ENCODE measurements around the gene ACR. TPM values are rescaled to one million over a fixed set of nuclear protein-coding genes. Genes with fewer than 3 reads are reported as not detected.

ACR gene
- total RNA-seq, 1 donor from 2014 or later = not detected

DNA sequence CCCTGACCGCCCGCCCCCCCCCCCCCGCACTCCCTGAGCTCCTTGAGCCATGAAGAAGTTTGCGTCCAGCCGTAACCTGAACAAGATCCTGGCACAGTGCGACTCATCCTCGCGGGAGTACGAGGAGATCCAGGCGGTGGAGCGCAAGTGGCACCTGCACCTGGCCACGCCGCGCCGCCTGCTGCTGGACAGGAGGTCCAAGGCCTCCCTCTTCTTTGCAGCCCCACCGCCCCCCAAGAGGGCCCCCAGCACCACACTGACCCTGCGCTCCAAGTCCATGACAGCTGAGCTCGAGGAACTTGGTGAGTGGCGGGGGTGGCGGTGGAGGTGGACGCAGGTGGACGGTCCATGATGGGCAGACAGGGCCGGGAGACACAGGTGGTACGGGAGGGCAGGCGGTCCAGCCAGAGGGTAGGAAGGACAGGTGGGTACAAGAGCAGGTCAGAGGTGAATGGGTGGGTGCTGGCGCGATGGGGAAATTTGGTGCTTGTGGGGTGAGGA lies 32.1 kb upstream of the ACR start:
- peaks cover 5% of the 10 kb centered on the region for H4K20me1 ChIP-seq (ENCODE audit: low read depth)
- H3K27ac ChIP-seq = no peak overlapping the region
- H3K4me1 ChIP-seq = peaks cover 16% of the 10 kb centered on the region
- H2AFZ ChIP-seq (replicated peaks) = no peak overlapping the region
- peak overlapping the region; percentile 41 for H3K4me3 ChIP-seq
- Mint-ChIP-seq H3K27me3 (ENCODE audit: insufficient read depth, low read depth) (peaks cover 10% of the 10 kb centered on the region), H3K36me3 (peaks cover 29% of the 10 kb centered on the region), H3K27ac (peak overlapping the region; percentile 68), H3K4me1 (peaks cover 28% of the 10 kb centered on the region), H3K9me3 (no peaks in the 10 kb centered on the region), H3K4me3 (peak overlapping the region; percentile 63)
- peak overlapping the region; percentile 78 for H3K4me2 ChIP-seq
- no peak for DNase-seq (ENCODE audit: low spot score)
- H3K79me2 ChIP-seq (ENCODE audit: low read depth) = no peaks in the 10 kb centered on the region
- no peak overlapping the region for H3K9ac ChIP-seq
- no peaks in the 10 kb centered on the region for H3K9me3 ChIP-seq (ENCODE audit: low read depth)
- H3K27me3 ChIP-seq = no peaks in the 10 kb centered on the region
- TF ChIP-seq EZH2 (IDR thresholded peaks at IDR 0.05) = no peak
- TF ChIP-seq EZH2phosphoT487 (IDR thresholded peaks at IDR 0.05) = no peak
- TF ChIP-seq, protein P1, sequence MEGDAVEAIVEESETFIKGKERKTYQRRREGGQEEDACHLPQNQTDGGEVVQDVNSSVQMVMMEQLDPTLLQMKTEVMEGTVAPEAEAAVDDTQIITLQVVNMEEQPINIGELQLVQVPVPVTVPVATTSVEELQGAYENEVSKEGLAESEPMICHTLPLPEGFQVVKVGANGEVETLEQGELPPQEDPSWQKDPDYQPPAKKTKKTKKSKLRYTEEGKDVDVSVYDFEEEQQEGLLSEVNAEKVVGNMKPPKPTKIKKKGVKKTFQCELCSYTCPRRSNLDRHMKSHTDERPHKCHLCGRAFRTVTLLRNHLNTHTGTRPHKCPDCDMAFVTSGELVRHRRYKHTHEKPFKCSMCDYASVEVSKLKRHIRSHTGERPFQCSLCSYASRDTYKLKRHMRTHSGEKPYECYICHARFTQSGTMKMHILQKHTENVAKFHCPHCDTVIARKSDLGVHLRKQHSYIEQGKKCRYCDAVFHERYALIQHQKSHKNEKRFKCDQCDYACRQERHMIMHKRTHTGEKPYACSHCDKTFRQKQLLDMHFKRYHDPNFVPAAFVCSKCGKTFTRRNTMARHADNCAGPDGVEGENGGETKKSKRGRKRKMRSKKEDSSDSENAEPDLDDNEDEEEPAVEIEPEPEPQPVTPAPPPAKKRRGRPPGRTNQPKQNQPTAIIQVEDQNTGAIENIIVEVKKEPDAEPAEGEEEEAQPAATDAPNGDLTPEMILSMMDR (IDR thresholded peaks at IDR 0.05) = no peak
- H3F3A ChIP-seq (ENCODE audit: low read depth) = peaks cover 10% of the 10 kb centered on the region
- no peaks in the 10 kb centered on the region for H3K36me3 ChIP-seq

DNA sequence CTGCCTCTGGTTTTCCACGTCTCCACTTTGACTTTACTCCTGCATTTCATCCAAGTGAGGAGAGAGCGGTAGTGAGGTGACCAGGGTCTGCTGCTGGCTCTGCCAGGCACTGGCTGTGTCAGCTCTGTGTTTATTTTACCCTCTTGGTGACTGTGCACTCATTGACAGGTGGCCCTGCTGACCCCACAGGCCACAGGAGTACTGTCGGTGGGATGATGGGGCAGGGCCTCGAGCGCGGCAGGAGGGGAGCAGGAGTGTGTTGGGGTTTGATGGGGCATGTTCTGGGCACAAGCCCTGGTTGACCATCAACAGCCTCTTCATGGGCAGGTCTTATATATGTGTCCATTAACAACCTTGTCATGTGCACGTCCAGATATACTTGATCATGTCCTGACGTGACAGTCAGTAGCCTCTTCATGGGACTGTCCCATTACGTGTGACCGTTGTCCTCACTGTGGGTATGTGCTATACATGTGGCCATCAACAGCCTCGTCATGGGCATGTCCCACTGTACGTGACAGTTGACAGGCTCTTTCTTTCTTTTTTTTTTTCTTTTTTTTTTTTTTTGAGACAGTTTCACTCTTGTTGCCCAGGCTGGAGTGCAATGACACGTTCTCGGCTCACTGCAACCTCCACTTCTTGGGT lies 31.4 kb upstream of the ACR start:
- no peak overlapping the region for H3K4me3 ChIP-seq
- H3K79me2 ChIP-seq (ENCODE audit: low read depth) = no peaks in the 10 kb centered on the region
- H4K20me1 ChIP-seq (ENCODE audit: low read depth) = peaks cover 5% of the 10 kb centered on the region
- no peak overlapping the region for H3K9ac ChIP-seq
- no peaks in the 10 kb centered on the region for H3K9me3 ChIP-seq (ENCODE audit: low read depth)
- peaks cover 30% of the 10 kb centered on the region for H3K36me3 Mint-ChIP-seq
- no peak overlapping the region for H2AFZ ChIP-seq (replicated peaks)
- peaks cover 16% of the 10 kb centered on the region for H3K4me1 ChIP-seq
- H3K4me2 ChIP-seq = no peak overlapping the region
- DNase-seq (ENCODE audit: low spot score) = no peak
- peaks cover 10% of the 10 kb centered on the region for H3K27me3 Mint-ChIP-seq (ENCODE audit: insufficient read depth, low read depth)
- peak overlapping the region; percentile 63 for H3K4me3 Mint-ChIP-seq
- H3K27ac Mint-ChIP-seq = peak overlapping the region; percentile 68
- peaks cover 28% of the 10 kb centered on the region for H3K4me1 Mint-ChIP-seq
- H3K36me3 ChIP-seq = no peaks in the 10 kb centered on the region
- peaks cover 10% of the 10 kb centered on the region for H3F3A ChIP-seq (ENCODE audit: low read depth)
- H3K27me3 ChIP-seq = no peaks in the 10 kb centered on the region
- no peak overlapping the region for H3K27ac ChIP-seq
- TF ChIP-seq EZH2 (IDR thresholded peaks at IDR 0.05) = no peak
- TF ChIP-seq, protein P1 (IDR thresholded peaks at IDR 0.05) = no peak
- no peak for TF ChIP-seq EZH2phosphoT487 (IDR thresholded peaks at IDR 0.05)
- no peaks in the 10 kb centered on the region for H3K9me3 Mint-ChIP-seq

DNA sequence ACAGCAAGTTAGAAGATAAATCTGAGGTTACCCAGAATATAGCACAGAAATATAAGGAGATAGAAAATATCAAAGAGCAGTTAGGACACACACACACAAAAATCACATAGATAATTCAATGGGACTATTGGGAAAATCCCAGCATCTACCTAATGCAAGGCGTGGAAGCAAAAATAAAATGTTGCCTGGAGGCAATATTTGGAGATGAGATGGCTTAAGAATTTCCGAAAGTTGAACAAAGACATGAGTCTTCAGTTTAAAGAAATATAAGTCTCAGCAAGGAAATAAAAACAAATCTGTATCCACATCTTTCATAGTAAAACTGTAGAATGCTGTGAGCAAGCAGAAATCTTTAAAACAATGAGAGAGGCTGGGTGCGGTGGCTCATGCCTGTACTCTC lies 29.5 kb upstream of the ACR start:
- Histone ChIP-seq H3F3A (ENCODE audit: low read depth) (peaks cover 10% of the 10 kb centered on the region), H4K20me1 (ENCODE audit: low read depth) (peaks cover 5% of the 10 kb centered on the region), H3K4me2 (no peak overlapping the region), H3K9me3 (ENCODE audit: low read depth) (no peaks in the 10 kb centered on the region), H3K79me2 (ENCODE audit: low read depth) (no peaks in the 10 kb centered on the region), H3K27ac (no peak overlapping the region), H3K36me3 (no peaks in the 10 kb centered on the region), H3K9ac (no peak overlapping the region), H3K4me3 (no peak overlapping the region), H3K27me3 (no peaks in the 10 kb centered on the region), H2AFZ (replicated peaks) (no peak overlapping the region), H3K4me1 (peaks cover 16% of the 10 kb centered on the region)
- H3K4me1 Mint-ChIP-seq = peaks cover 19% of the 10 kb centered on the region
- H3K27me3 Mint-ChIP-seq (ENCODE audit: insufficient read depth, low read depth) = peaks cover 8% of the 10 kb centered on the region
- no peak for TF ChIP-seq EZH2phosphoT487 (IDR thresholded peaks at IDR 0.05)
- TF ChIP-seq EZH2 (IDR thresholded peaks at IDR 0.05) = no peak
- TF ChIP-seq, protein P1 (IDR thresholded peaks at IDR 0.05) = no peak
- no peaks in the 10 kb centered on the region for H3K9me3 Mint-ChIP-seq
- DNase-seq (ENCODE audit: low spot score) = no peak
- peaks cover 22% of the 10 kb centered on the region for H3K36me3 Mint-ChIP-seq
- H3K27ac Mint-ChIP-seq = no peak overlapping the region
- H3K4me3 Mint-ChIP-seq = no peak overlapping the region
